ENCODE results near the gene MACROD2.

MACROD2 gene

DNA sequence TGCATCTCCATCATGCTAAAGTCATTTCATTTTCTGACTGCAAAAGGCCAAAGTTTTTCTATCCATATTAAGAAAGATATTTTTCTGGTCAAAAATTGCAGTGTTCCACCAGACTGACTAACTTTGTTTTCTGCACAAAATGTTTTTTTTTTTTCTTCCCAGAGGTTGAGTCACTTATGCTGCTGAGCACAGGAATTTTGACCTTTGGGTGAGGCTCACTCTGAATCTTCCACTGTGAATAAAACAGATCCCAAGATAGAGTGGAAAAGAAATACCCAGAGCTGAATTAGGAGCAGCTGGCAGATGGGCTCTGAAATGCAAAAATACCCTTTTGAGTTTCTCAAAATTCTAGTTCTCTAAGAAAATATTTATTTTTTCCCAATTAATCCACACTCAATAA, 1581.1 kb downstream of the MACROD2 start:
- DNase-seq, result no peak

DNA sequence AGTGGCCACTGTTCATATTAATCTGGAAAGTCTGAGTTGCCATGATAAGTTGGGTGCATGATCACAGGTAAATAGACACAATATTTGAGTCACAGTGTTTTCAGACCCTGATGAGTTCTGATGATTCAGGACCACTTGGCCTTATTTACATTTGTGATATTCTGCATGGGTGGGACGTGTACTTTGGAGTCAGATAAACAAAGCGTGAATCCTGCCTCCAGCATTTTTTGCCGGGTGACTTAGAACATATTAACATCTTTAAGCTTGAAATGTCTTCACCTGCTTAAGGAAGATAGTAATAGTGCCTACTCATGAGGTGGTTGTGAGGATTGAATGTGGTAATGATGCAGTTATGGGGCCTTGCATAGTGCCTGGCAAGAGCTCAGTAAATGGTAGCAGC, 1582.8 kb downstream of the MACROD2 start:
- peak; percentile 45 for DNase-seq

DNA sequence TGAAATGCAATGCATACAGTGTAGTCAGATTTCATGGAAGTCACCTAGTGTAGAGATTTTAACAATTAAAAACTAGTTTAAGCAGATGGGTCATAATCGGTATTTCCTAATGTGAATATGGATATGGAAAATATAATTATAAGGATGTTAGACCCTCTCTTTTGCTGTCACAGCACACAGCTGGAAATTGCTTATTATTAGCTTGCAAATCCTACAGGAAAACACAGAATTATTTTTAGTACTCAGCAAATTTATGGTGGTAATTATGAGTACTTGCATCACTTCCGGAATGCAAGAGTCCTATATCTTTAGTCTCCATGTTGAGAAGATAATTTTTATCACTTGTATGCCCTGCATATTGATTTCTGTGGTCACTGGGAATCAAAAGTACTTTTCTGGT, 1584.4 kb downstream of the MACROD2 start:
- no peak for DNase-seq

DNA sequence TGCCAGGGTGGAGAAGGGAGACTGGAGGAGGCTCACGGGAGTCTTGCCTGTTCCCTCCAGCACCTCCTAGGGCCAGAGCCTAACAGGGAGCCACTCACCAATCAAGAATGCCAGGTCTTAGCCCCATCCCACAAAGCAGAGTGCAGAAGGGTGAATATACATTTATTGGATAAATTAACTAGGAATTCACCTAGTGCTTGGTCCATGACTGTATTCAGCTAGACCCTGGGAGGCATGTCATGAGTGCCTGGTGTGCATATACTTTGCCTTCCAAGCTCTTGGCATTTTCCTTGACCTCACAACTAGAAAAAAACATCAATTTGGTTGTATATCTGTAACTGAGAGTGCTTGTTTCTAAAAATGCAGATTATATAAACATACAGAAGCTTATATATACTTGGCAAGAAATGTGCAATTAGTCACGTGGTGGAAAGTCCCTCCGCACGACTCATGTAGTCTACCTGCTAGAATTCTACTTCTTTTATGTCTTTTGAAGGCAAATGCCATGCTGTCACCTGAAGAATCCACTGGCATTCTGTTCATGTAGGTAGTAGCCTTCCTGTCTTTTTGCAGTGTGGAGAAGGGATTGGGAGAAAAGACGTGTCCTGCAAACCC, 1586.9 kb downstream of the MACROD2 start:
- no peak for DNase-seq

GRCh38 chr20:15584507-15584906, 1589.2 kb downstream of the MACROD2 start:
- DNase-seq, result no peak

- DNase-seq, result no peak
Measured at GRCh38 chr20:15593081-15593480, 1597.8 kb downstream of the MACROD2 start.

- no peak for DNase-seq
Measured at GRCh38 chr20:15594158-15594695, 1598.9 kb downstream of the MACROD2 start.

GRCh38 chr20:15596220-15596890, 1601.0 kb downstream of the MACROD2 start:
- no peak for DNase-seq

GRCh38 chr20:15597306-15597705, 1602.0 kb downstream of the MACROD2 start:
- no peak for DNase-seq

- no peak for DNase-seq
Measured at GRCh38 chr20:15599961-15600360, 1604.6 kb downstream of the MACROD2 start.

DNA sequence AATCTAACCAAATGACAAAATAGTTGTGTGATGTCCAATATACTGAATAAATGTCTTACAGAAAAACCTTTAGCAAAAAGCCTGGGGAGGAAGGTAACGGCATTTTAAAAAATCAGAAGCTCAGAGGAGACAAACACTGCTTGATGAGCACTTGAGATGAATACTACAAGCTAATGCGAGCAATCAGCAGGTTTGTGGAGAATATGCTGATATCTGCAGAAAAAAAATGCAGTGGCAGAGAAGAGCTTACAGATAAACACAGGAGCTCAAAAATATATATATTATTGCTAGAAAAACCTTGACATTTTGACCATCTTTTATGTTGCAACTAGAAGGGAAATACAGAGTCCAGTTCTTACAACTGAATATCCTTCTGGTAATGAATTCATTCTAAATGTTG, 1605.2 kb downstream of the MACROD2 start:
- no peak for DNase-seq

- DNase-seq, result peak; percentile 35
Measured at GRCh38 chr20:15603506-15603905, 1608.2 kb downstream of the MACROD2 start.

DNA sequence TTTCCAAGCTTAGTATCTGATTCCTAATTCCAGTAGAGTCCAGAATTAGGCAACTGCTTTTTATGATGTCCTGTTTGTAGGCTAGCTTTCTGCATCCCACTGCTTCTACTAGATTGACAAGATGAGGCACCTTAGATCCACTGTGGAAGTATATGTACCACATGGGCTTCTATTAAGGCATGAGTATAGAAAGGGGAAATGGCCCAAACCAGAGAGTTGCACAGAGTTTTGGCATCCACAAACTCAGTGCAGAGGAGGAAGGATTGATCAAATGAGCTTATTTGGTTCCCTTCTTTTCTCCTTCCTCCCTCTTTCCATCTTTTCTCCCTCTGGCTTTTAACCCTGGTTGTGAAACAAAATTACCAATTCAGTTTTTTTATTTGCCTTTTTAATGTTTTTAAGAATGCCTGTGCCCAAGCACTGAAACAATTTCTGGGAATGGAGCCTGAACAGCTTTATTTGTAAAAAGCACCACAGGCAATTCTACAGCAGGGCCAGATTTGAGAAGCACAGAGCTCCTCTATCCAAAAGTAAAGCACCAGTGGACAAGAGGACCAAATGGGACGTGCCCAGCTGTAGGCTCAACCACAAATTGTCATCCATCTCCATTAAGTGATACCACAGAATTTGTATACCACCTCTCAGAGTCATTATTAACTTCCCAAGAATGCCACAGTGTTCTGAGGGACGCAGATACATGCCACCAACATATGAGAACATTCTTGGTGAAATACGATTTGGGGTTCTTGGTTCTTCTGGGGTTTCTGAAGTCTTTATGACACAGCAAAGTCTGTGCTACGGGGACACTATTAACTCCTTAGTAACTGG, 1608.9 kb downstream of the MACROD2 start:
- DNase-seq, result no peak

DNA sequence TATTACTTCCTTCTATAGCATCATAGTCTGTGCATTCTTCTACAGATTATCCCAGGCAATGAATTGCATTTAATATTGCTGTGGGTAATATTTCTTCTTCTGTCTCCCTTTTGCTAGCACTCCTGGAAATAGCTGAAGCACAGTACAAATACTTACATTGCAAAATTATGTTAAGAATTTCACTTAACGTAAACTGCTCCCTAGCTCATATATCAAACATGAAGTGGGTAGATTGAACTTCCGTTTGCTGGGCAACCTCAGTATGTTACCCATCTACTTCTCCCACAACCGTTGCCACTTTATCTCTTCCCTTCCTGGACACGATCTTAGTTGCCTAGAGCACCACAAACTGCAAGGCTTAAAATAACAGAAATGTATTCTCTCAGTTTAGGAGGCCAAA, 1614.6 kb downstream of the MACROD2 start:
- no peak for DNase-seq

- no peak for DNase-seq
Measured at GRCh38 chr20:15610787-15611186, 1615.5 kb downstream of the MACROD2 start.

DNA sequence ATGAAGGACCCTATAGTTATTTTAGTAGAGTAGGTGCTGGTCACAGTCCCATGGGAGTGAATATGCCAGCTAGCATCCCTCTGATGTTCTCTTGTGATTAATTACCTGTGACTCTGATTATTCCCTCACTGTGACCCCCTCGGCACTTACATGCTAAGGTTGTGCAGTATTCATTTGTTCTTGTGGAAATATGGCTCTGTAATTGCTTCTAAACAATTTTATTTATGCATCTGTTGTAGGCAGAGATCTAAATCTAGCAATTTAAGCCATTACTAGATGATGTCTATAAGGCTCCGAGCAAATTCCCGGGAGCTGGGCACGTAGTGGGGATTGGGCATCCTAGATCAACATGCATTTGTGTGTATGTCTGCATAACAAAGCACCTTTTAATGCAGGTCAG, 1616.2 kb downstream of the MACROD2 start:
- DNase-seq, result no peak

- no peak for DNase-seq
Measured at GRCh38 chr20:15612198-15612597, 1616.9 kb downstream of the MACROD2 start.

GRCh38 chr20:15612769-15613168, 1617.5 kb downstream of the MACROD2 start:
- DNase-seq, result no peak

DNA sequence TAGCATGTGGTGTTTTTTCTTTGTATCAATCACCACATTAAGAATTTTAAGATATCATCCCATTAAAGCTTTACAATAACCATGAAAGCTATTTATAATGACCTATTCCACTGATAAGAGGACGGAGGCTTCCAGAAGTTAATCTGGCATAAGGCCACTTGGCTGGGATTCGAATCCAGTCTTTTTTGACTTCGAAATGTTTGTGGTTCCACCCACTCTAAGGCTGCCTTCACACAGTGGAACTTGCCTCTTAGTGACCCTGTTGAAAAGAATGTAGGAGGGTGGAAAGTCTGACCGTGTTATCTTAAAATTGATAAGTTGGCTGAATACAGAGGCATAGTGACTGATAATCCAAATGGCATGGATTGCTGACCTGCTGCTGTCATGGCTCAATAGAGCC, 1618.2 kb downstream of the MACROD2 start:
- DNase-seq, result no peak

GRCh38 chr20:15616626-15617025, 1621.3 kb downstream of the MACROD2 start:
- no peak for DNase-seq

GRCh38 chr20:15618110-15618509, 1622.8 kb downstream of the MACROD2 start:
- DNase-seq, result no peak

DNA sequence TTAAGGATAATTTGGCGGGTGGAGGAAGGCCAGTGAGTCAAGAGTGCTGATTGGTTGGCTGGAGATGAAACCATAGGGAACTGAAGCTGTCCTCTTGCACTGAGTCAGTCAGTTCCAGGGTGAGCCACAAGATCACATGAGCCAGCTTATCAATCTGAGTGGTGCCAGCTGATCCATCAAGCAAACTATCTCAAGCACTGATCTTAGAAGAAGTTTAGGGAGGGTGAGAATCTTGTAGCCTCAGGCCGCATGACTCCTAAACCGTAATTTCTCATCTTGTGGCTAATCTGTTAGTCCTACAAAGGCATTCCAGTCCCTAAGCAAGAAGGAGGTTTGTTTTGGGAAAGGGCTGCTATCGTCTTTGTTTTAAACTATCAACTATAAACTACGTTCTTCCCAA, 1623.6 kb downstream of the MACROD2 start:
- DNase-seq, result no peak

GRCh38 chr20:15619341-15619740, 1624.0 kb downstream of the MACROD2 start:
- no peak for DNase-seq

DNA sequence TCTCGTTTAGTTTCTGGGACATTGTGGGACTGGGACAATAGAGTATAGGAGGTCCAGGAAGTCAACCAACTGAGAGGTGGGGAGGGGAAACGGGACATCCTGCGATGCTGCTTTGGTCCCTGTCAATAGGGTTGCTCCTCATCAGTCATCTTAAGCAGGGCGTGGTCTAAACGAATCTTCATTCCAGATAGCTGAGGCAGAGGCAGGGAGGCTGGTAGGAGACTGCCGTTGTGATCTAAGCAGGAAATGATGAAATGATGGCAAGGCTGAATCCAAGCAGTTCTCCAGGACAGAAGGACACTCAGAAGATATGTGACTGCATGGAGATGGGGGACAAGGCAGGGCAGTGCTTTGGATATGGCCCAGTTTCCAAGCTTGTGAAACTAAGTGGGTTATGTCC, 1624.5 kb downstream of the MACROD2 start:
- DNase-seq, result no peak

All from DMS53 (cell line).